HCT116 (cell line): Measurements from ENCODE around the gene DOCK10.

ENCODE experiments used
- EGR1 ChIP-seq: IDR thresholded peaks from 2 replicates; pipeline ENCODE4 v1.6.1; 2012; ENCODE audit warnings: low read depth
- EZH2 ChIP-seq: fragments of 200-600 bp; sonication (generic); IDR thresholded peaks from 2 replicates; pipeline ENCODE4 v1.6.1; 2017; ENCODE audit warnings: antibody characterized with exemption, mixed run types
- EZH2phosphoT487 ChIP-seq: fragments of 200-600 bp; IDR thresholded peaks from 2 replicates; pipeline ENCODE4 v1.6.1; 2018; ENCODE audit warnings: antibody characterized with exemption, borderline replicate concordance
- JUND ChIP-seq: IDR thresholded peaks from 2 replicates; pipeline ENCODE4 v1.6.1; 2012
- POLR2A ChIP-seq: IDR thresholded peaks from 2 replicates; pipeline ENCODE4 v1.7.0; 2011; ENCODE audit warnings: borderline replicate concordance; ENCODE audit not compliant: insufficient read depth, insufficient read length; ENCODE audit errors: extremely low read depth
- POLR2AphosphoS5 ChIP-seq: IDR thresholded peaks from 2 replicates; pipeline ENCODE4 v1.6.1; 2011; ENCODE audit warnings: mild to moderate bottlenecking, low read depth, low read length, moderate library complexity
- RAD21 ChIP-seq: IDR thresholded peaks from 2 replicates; pipeline ENCODE4 v1.6.1; 2012; ENCODE audit warnings: low read depth, mild to moderate bottlenecking
- YY1 ChIP-seq: IDR thresholded peaks from 2 replicates; pipeline ENCODE4 v1.6.1; 2011; ENCODE audit warnings: low read length, low read depth, moderate library complexity, mild to moderate bottlenecking; ENCODE audit not compliant: insufficient replicate concordance; ENCODE audit errors: extremely low read depth
- ZNF274 ChIP-seq: fragments of 200-500 bp; sonication (Bioruptor generic); IDR thresholded peaks from 2 replicates; pipeline ENCODE4 v1.6.1; 2014; ENCODE audit warnings: mild to moderate bottlenecking, low read depth, low read length, inconsistent platforms
- TF ChIP-seq, protein P1 (sequence below), 3 experiments: fragments of 200-600 bp in 1 of 3; sonication (generic) in 1 of 3; IDR thresholded peaks in 2 of 3; conservative IDR thresholded peaks in 1 of 3; 2 replicates each; pipeline ENCODE4 v1.5.1; 2012 to 2017; ENCODE audit warnings: low read depth in 2 of 3, low read length in 2 of 3, antibody characterized with exemption in 1 of 3, borderline replicate concordance in 1 of 3, control low read depth in 1 of 3, mild to moderate bottlenecking in 1 of 3, mixed read lengths in 1 of 3, mixed run types in 1 of 3, moderate library complexity in 1 of 3; ENCODE audit not compliant: insufficient read depth in 1 of 3
- TF ChIP-seq, protein P2 (sequence below): IDR thresholded peaks from 2 replicates; pipeline ENCODE4 v1.6.1; 2012
- TF ChIP-seq, protein P3 (sequence below): IDR thresholded peaks from 2 replicates; pipeline ENCODE4 v1.6.1; 2011; ENCODE audit warnings: mild to moderate bottlenecking, low read length, moderate library complexity; ENCODE audit not compliant: insufficient replicate concordance; ENCODE audit errors: extremely low read depth
- TF ChIP-seq, protein P4 (sequence below): IDR thresholded peaks from 2 replicates; pipeline ENCODE4 v1.6.1; 2012; ENCODE audit warnings: low read depth

DNA sequence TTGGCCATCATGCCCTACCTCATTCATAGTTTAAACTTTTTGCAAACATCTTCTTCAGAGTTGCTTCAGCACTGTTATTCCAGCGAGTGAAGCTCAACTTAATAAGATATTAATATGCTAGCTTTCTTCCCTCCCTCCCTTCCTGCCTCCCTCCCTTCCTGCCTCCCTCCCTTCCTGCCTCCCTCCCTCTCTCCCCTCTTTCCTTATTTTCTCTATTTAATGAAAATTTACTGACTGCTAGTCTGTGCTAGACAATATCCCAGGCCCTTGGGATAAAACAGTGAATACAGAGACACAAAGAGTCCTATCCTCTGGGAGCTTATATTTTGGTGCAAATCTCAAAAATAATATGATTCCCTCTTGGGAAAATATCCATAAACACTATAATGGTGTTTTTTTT lies 42.9 kb downstream of the DOCK10 start:
- TF ChIP-seq, protein P1, sequence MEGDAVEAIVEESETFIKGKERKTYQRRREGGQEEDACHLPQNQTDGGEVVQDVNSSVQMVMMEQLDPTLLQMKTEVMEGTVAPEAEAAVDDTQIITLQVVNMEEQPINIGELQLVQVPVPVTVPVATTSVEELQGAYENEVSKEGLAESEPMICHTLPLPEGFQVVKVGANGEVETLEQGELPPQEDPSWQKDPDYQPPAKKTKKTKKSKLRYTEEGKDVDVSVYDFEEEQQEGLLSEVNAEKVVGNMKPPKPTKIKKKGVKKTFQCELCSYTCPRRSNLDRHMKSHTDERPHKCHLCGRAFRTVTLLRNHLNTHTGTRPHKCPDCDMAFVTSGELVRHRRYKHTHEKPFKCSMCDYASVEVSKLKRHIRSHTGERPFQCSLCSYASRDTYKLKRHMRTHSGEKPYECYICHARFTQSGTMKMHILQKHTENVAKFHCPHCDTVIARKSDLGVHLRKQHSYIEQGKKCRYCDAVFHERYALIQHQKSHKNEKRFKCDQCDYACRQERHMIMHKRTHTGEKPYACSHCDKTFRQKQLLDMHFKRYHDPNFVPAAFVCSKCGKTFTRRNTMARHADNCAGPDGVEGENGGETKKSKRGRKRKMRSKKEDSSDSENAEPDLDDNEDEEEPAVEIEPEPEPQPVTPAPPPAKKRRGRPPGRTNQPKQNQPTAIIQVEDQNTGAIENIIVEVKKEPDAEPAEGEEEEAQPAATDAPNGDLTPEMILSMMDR (IDR thresholded peaks at IDR 0.05 in 2 of 3, conservative IDR thresholded peaks at IDR 0.05 in 1 of 3; ENCODE audit: borderline replicate concordance in 1 of 3, insufficient read depth in 1 of 3, low read depth in 2 of 3, low read length in 2 of 3): no peak
- TF ChIP-seq JUND (no peak), POLR2A (no peak), RAD21 (no peak), YY1 (no peak), EZH2 (no peak), ZNF274 (no peak), EGR1 (no peak), EZH2phosphoT487 (no peak), POLR2AphosphoS5 (no peak)
- TF ChIP-seq, protein P2, sequence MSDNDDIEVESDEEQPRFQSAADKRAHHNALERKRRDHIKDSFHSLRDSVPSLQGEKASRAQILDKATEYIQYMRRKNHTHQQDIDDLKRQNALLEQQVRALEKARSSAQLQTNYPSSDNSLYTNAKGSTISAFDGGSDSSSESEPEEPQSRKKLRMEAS: no peak
- TF ChIP-seq, protein P3, sequence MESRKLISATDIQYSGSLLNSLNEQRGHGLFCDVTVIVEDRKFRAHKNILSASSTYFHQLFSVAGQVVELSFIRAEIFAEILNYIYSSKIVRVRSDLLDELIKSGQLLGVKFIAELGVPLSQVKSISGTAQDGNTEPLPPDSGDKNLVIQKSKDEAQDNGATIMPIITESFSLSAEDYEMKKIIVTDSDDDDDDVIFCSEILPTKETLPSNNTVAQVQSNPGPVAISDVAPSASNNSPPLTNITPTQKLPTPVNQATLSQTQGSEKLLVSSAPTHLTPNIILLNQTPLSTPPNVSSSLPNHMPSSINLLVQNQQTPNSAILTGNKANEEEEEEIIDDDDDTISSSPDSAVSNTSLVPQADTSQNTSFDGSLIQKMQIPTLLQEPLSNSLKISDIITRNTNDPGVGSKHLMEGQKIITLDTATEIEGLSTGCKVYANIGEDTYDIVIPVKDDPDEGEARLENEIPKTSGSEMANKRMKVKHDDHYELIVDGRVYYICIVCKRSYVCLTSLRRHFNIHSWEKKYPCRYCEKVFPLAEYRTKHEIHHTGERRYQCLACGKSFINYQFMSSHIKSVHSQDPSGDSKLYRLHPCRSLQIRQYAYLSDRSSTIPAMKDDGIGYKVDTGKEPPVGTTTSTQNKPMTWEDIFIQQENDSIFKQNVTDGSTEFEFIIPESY: no peak
- TF ChIP-seq, protein P4, sequence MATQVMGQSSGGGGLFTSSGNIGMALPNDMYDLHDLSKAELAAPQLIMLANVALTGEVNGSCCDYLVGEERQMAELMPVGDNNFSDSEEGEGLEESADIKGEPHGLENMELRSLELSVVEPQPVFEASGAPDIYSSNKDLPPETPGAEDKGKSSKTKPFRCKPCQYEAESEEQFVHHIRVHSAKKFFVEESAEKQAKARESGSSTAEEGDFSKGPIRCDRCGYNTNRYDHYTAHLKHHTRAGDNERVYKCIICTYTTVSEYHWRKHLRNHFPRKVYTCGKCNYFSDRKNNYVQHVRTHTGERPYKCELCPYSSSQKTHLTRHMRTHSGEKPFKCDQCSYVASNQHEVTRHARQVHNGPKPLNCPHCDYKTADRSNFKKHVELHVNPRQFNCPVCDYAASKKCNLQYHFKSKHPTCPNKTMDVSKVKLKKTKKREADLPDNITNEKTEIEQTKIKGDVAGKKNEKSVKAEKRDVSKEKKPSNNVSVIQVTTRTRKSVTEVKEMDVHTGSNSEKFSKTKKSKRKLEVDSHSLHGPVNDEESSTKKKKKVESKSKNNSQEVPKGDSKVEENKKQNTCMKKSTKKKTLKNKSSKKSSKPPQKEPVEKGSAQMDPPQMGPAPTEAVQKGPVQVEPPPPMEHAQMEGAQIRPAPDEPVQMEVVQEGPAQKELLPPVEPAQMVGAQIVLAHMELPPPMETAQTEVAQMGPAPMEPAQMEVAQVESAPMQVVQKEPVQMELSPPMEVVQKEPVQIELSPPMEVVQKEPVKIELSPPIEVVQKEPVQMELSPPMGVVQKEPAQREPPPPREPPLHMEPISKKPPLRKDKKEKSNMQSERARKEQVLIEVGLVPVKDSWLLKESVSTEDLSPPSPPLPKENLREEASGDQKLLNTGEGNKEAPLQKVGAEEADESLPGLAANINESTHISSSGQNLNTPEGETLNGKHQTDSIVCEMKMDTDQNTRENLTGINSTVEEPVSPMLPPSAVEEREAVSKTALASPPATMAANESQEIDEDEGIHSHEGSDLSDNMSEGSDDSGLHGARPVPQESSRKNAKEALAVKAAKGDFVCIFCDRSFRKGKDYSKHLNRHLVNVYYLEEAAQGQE: no peak
